HG02852 (cell line): ENCODE measurements around the gene CRHR1.
"Not testable (repeated sequence)": the region's sequence is repeated elsewhere in the genome, so short reads cannot be mapped to it uniquely, and the experiment has no call there.

Source experiments
- ATAC-seq: cut with Tn5 transposase; IDR thresholded peaks from one replicate; pipeline ENCODE4 v1.9.1; 2021; ENCODE audit warnings: mild to moderate bottlenecking, moderate library complexity; ENCODE audit not compliant: unreplicated experiment

CRHR1 gene

DNA sequence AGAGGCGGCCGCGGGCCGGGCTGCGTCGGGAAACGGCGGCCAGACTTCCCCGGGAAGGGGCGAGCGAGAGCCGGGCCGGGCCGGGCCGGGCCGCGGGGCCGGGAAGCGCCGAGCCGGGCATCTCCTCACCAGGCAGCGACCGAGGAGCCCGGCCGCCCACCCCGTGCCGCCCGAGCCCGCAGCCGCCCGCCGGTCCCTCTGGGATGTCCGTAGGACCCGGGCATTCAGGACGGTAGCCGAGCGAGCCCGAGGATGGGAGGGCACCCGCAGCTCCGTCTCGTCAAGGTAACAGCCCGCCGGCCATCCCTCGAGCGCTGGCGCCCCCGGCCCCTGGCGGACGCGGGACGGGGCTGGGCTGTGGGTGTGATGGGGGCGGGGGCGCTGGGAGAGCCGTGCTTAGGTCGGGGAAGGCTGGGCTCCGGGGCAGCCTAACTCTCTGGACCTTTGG lies at the start of gene CRHR1:
Gene CRHR1 (plus strand): TSS at position 28 of the 448 bp plus-strand sequence. CDS start 225 bp downstream, at position 253.
- no peak for ATAC-seq

DNA sequence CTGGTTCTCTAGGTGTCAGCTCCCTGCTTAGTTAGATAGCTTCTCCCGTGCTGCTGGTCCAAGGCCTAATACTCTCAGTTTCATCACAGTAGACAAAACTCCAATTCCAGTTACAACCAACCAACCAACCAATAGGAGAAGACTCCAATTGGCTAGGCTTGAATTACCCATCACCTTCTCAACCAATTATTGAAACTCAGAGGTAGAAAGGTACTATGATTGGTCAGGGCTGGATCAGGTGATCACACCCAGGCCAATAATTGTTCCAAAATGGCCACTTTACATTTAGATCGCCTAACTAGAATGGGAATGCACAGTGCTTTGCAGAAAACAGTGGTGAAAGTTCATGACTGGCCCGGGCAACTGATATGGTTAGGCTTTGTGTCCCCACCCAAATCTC lies 49.5 kb upstream of the CRHR1 start:
- ATAC-seq = no peak

DNA sequence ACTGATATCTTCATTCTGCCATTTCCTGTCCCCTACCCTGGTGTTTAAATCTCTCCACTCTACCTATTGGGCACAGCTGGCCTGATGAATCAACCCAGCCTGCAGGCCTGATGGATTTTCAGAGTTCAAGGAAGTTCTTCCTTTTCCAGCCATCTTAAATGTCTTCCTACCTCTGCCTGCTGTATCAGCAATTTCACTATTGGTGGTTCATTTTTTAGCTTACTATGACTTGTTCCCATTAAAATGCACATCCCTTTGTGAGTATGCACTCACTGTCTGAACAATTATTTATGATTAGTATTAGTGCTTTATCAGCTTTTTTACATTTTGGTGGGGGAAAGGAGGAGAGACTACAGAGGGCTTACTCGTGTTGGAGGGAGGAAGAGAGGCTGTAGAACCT lies 48.6 kb upstream of the CRHR1 start:
- ATAC-seq = no peak

DNA sequence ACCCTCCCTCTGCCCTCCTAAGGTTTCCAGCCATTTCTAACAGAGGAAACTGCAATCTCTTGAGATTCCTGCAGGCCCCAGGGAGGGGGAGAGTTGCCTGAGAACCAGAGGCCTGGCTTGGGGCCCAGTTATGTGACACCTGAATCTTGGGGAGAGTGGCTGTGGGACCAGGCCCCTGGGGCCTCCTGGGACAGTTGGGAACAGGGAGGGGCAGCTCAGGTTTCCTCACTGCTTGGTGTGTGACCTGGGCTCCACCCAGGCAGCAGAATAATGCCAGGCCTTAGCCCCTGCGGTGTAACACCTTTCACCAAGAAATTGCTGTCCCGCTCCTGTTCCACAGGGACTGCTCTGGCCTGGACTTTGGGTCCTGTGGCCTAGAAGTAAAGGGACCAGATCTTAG lies 44.3 kb upstream of the CRHR1 start:
- ATAC-seq = no peak

DNA sequence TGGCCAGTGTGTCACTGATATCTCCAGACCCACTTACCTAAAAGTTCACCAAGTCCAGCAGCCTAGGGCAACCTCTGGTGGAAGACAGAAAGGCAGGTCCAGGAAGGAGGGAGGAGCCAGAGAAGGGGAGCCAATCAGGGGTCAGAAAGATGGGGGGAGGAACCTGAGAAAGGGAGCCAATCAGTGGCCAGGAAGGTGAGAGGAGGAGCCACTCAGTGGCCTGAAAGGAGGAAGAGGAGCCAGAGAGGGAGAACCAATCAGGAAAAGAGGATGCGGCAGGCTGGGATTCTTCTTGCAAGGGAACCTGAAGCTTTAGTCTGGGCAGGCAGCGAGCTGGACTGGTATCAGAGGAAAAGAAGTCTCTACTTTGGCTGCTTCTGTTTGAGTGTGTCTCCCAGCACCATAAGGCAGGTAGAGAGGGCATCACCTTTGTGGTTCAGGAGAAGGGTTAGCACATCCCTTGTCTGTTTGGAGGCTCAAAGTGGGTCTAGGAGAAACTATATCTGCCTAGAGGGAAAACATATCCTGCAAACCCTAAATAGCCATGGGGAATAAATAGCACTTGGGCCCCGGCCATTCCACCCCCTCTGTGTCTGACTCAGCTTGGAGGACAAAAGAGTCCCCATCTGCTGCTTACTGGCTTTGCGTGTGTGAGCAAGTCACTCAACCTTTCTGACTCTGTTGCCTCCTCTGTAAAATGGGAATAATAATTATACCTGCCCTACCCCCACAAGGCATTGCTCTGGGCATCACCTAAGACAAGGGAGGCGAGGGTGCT lies 43.4 kb upstream of the CRHR1 start:
- ATAC-seq = no peak

DNA sequence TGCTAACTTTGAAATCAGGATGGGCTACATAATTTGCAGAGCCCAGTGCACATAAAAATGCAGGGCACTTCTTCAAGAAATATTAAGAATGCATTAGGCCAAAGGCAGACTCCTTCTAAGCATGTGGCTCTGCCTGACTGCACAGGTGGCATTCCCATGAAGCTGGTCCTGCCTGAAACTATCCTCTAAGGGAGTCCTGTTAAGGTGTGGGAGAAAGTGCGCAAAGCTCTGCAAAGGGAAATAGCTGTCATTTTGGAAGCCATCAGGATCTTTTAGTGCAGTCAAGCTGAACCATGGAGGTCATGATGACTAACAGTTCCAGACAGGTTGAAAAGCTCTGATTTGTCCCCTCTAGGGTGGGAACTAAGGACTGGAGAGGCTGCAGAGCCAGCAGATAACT lies 41.9 kb upstream of the CRHR1 start:
- ATAC-seq = no peak

DNA sequence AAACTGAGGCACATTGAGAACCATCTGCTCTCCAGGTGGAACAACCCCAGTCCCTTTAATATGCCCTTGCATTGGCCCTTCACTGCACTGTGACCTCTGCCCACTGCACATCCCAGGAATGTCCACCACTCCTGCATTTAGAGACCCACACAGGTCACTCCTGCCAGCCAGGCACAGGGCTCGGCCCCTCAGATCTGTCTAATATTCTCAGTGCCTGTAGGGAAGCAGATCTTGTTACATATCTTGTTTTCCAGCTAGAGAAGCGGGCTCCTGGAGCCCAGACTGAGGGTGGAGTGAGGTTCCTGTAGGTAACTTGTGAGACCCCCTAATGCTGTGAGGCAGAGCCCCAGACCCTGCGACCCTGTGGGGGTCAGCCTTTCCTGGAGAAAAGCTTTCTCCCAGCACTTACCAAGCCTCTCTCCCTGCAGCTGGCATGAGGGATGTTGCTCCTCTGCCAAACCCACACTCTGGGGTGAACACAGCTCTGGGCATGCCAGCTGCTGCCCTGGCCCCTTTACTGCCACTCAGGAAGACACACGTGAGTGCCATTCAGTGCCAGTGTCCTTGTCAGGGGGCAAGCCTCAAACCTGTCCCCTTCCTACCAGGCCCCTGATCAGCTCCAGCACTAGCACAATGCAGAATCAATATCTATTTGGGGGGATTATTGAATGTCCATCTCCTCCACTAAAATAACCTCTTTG lies 40.3 kb upstream of the CRHR1 start:
- no peak for ATAC-seq

DNA sequence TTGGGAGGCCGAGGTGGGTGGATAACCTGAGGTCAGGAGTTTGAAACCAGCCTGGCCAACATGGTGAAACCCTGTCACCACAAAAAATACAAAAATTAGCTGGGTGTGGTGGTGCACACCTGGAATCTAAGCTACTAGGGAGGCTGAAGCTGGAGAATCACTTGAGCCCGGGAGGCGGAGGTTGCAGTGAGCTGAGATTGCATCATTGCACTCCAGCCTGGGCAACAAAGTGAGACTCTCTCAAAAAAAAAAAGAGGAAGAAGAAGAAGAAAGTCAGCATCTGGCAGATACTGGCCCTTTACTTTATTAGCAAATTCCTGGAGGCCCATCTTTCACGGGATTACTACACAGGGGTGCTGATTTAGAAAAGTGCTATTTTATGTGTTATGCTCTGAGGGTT lies 39.3 kb upstream of the CRHR1 start:
- ATAC-seq = not testable (repeated sequence)

DNA sequence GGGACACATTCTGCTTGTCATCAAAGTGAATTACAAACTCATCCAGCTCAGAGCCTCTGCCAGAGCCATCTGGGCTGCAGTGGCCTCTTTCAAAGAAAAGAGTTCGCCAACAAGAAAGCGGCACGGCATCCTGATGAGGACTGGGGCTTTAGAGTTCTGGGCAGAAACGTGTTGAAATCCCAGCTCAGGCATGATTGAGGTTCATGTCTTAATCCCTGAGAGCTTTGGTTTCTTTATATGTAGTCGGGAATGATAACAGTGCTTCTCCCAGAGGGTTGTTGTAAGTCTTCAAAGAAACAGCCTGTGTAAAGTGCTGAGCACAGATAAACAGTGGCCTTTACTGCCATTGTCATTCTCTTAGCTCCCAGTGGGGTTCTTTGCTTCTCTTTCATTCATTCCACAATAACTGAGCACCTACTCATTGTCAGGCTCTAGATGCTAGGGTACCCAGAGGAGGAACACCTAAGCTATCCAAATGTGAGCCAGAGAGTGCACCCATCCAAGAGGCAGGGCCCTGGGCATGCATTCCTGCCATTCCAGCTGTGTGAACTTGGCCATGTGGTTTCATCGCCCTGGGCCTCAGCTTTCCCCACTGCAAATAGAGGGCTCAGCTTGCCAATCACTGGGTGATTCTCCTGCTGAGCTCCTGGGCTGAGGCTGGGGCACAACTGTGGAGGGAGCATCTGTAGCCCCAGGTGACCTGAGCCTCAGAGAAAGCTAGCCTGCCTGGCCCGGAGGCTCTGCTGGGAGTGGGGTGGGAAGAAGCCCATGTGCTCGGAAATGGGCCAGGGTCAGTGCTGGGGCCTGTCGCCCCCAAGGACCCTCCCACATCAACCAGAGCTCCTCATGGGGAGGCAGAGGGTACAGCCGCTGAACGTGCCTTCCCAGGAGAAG lies 38.3 kb upstream of the CRHR1 start:
- no peak for ATAC-seq

DNA sequence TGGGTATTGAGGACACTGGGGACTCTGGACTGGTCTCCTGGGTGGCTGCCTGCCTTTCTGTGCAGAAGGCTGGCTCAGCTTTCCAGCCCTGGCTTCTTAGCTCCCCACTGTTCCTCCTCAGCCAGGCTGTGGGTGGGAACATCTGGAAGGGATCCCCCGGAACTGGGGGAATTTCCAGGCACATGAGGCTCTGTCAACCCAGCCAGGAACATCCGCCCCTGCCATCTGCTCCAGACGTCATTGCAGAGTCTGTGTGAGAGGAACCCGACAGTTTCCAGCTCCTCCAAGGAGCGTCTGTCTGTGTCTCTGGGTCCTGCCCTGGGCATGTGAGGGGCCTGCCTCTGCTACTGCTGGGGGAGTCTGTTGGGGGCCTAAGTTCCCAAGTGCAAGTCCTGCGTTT lies 36.2 kb upstream of the CRHR1 start:
- no peak for ATAC-seq

DNA sequence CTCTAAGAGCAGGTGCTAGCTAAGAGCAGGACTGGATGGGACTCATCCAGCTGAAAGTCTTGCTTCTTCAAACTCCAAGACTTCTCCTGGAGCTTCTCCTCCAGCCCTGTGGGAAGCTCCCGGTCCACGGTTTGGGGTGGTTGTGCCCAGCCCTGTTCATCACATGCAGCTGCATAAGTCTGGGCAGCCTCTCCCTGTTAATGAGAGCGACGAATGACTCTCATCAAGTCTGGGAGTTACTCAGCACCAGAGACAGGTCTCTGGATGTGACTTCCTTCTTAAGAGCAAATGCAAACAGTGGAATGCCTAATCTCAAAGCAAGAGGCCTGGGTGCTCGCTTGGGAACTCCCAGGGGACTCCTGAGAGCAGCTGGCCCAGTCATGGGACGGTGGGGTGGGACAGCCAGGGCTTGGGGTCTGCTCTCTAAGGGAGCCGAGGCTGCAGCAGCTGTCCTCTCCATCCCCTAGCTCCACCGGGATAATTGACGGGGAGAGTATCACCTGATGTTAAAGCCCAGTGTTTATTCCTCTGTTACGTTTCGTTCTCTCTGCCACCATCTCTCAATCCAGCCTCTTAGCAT lies 35.3 kb upstream of the CRHR1 start:
- ATAC-seq = no peak

DNA sequence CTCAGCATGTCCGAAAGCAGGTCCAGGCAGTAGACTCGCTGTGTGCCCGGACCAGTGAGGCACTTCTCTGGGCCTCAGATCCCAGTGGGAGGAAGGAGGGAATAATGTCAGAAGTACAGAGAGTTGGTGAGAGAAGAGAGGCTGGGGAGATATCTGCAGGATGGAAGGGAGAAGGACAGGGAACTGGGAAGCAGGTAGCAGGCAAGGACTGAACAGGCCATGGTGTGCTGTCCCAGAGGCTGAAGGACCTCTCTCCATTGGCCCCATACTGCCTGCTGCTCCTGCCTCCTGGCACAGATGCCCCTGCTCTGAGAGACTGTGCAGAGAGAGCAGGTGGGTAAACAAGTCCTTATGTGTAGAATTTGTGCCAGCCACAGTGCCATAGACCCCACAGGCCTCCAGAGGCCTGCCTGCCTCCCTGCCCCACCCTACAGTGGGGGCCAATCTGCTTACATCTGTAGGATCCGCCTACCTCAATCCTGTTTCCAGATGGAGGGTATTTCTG lies 34.2 kb upstream of the CRHR1 start:
- ATAC-seq = no peak

DNA sequence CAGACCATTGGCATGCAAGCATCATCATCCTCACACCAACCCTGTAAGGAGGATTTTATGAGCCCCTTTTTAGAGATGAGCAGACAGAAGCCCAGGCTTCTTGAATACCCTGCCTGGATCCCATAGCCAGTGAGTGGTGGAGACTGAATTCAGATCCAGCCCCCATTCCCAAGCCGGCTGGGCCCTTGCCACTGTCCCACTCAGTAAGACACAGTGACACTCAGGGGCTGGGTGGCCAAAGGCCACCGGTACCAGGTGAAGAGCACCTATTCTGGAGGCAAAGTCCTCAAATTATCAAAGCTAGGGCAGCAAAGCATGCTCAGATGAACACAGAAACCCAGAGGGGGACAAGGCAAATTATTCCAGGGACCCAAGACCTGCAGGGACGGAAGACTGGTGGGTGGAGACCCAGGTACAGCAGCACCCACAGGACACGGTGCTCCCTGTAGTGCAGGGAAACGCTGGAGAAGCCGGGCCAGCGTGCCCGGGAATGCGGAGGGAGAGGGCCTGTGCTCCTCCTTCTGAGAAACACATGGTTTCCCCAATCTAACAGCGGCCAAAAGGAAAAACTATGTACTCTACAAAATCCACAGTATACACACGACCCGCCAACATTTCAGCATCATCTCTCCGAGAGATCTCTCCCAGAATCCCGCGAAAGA lies 33.2 kb upstream of the CRHR1 start:
- ATAC-seq = no peak

DNA sequence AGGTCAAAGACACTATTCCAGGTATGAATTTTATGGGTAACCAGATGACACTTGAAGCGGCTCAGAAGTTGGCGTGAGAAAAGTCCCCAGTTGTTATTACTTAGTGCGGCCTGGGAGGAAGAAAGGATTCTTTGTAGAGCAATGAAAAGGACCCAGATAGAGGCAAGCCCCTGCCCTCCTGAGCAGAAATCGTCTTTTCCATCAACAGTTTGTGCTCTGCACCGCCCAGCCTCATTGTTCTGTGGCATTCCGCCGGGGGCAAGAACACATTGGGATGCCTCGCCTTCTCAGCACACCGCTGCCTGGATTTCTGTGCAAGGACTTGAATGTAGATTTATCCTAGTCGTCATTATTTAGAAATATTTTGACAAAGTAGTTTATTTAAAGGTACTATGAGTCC lies 32.7 kb upstream of the CRHR1 start:
- ATAC-seq = no peak

DNA sequence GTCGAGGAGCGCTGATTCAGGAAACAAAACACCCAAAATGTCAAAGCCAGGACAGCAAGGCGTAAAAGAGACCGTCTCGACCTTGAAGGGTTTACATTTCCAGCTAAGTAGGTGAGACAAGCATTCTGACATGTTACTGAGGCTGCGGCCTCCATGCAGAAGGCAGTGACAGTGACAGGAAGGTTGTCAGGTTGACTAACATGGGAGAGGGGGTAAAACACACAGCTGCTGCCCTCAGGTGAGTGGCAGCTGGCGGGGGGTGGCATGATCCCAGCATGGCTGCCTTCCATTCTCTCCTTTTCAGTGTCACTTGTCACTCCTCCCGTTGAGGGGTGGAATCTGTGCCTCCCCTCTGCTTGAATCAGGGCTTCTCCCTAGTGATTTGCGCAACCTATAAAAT lies 31.9 kb upstream of the CRHR1 start:
- no peak for ATAC-seq

DNA sequence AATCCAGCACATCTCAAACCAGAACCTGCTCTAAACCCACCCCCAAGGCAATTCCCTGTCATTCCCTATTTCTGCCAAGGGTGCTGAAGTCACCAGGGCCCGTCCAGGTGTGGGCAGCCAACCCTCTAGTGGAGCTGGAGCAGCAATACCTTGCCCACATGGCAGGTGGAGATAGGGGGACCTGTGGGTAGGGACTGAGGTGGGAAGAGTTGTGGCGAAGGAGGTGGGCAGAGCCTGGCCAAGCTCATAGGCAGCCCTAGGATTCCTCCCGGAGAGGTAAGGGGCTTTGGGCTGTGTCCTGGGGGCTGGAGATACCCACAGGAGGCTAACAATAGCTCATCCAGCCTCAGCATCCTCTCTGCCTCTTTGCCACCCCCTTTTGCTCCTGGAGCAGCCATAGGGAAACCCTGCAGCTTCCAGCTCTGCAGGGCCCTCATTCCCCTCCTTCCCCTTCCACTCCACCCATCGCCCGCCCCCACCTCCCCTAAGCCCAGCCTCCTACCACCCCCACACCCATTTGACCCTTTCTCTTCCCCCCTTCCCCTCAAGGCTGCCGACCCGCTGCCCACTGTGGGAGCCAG lies 30.4 kb upstream of the CRHR1 start:
- ATAC-seq = no peak

DNA sequence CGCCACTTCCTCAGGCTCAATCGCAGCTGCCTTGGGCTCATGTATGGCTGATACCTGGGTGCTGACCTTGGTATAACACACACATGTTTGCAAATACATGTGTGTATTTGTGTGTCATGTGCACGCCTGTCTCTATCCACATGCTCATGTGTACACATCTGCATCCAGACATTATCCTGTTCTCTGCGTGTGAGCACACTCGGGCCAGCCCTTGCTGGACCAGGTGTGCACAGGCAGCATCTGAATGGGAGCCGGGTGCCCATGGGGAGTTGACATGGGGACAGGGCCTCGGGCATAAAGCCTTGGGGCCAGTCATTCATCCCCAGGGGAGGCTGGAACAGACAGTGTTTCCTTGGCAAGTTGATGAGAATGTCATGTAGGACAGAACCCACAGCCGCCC lies 29.1 kb upstream of the CRHR1 start:
- ATAC-seq = no peak

DNA sequence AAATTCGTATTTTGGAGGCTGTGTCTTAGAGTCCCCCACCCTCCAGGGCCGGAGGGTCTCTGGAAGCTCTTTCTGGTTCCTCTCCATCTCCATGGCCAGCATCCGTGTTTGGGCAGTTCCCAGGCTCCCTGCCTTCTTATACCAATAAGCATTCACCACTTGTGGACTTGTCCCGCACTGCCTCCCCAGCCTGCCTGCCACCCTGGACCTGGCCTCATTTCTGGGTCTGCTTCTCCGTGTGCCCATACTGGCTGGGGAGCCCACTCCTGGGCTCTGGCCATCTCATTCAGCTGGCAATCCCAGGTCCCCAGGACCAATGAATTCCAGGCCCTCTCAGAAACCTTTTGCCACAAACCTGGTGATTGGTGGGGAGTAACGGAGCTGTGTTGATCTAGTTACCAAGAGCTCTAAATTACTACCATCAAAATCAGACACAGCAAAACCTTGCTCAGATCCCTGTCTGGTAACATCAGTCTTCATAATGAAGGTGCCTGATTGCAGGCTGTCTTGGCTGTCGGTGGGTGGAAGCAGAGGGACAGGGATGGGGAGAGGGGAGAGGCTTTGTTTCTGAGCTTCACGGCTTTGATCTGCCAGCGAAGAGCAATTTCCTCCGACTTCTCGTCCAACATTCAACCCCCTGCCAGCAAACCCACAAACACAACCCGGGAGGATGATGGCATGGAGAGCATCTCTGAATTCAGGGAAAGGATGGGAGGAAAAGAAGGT lies 27.7 kb upstream of the CRHR1 start:
- ATAC-seq = no peak

DNA sequence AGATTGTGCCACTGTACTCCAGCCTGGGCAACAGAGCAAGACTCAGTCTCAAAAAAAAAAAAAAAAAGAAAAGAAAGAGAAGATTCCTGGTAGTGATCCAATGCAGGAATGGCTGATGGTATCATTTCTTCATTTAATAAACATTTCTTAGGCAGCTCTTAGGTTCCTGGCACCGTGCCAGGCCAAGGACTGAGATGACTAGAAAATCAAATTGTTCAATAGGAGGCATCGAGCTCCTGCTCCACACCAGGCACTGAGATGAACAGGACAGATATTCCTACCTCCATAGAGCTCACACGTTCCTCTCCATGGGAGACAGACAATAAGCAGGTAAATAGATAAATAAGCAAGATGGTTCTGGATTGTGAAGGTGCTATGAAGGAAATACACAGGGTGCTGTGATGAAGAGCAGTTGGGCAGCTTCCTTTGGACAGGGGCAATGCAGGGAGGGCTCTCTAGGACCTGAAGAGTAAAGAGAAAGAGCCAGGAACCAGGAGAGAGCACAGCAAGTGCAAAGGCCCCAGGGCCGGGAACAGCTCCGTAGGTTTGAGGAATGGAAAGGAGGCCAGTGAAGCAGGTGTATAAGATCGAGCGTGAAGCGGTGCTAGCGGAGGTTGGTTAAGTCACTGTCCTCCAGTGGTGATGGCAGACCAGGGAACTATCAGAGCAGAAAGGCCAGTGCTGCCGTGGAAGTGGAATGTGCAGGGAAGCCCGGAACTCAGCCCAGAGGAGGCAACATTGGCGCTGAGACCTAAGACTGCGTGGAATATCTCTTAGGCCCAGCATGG lies 26.5 kb upstream of the CRHR1 start:
- ATAC-seq = no peak
